Measurements from ENCODE around the gene MRPL45.
"Not testable (repeated sequence)": the region's sequence is repeated elsewhere in the genome, so short reads cannot be mapped to it uniquely, and the experiment has no call there.

Gene MRPL45

DNA sequence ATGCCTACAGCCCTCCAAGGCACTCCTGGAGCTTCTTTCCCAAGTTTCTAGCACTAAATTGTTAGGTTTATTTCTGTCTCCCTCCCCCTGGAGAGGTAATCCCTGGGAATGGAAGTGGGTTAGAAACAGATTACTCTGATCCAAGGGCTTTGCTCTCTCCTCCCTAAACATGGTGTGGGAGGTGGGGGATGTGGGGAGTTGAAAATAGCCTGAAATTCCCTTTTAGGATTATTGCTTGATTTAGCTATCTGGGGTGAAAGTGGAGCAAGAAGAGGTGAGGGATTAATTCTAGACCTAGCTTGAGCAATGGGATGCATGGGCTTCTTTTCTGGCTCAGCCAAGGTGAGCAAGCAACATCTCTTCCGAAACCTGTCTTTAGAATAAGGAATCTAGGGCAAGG, 7.2 kb upstream of the MRPL45 start:
- H3K4me1 ChIP-seq (ENCODE audit: control insufficient read depth, insufficient read depth, low read length); H3K9me3 ChIP-seq (ENCODE audit: control insufficient read depth, low read length); H3K36me3 ChIP-seq (ENCODE audit: control insufficient read depth, insufficient read depth, low read length); H3K4me3 ChIP-seq (ENCODE audit: low read length); H3K27me3 ChIP-seq (ENCODE audit: control insufficient read depth, insufficient read depth, low read length); H3K9ac ChIP-seq (ENCODE audit: low read length): not testable (repeated sequence)

DNA sequence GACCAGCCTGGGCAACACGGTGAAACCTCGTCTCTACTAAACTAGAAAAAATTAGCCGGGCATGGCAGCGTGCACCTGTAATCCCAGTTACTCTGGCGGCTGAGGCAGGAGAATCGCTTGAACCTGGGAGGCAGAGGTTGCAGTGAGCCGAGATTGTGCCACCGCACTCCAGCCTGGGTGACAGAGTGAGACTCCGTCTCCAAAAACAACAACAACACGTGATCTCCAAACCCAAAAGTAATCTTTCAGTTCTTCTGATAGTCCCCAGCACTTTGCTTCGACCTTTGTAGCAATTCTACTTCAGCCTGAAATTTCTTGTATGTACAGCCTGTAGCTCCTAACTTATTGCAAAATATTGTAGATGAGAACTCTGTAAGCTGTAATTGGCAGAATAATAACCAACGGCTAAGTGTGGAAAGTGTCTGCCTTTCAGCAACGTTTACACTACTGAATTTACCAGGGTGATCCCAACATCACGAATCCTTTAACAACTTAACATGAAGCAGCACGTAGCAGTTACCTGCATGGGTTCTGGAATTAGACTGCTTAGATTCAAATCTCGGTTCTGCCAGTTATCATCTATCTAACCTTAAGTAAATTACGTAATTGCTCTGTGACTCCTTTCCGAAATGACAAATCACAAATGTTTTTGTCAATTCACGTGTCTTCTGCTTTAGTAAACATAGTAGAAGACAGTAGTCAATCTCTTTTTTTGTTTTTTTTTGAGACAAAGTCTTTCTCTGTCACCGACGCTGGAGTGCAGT, 1.2 kb upstream of the MRPL45 start:
- H3K27me3 ChIP-seq (ENCODE audit: control insufficient read depth, insufficient read depth, low read length); H3K4me3 ChIP-seq (ENCODE audit: low read length); H3K9ac ChIP-seq (ENCODE audit: low read length): not testable (repeated sequence)

DNA sequence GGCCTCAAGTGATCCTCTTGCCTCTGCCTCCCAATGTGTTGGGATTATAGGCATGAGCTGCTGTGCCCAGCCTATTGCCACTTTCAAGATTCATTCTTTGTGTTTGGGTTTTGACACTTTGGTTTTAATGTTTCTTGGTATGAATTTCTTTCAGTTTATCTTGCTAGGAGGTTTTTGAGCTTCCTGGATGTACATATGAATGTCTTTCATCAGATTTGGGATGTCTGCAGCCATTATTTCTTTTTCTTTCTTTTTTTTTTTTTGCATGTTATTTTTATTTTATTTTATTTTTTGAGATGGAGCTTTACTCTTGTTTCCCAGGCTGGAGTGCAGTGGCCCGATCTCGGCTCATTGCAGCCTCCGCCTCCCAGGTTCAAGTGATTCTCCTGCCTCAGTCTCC, 18.5 kb downstream of the MRPL45 start:
- Histone ChIP-seq H3K4me1 (ENCODE audit: control insufficient read depth, insufficient read depth, low read length) (no peaks in the 10 kb centered on the region), H3K9me3 (ENCODE audit: control insufficient read depth, low read length) (no peaks in the 10 kb centered on the region), H3K4me3 (ENCODE audit: low read length) (no peak overlapping the region), H3K36me3 (ENCODE audit: control insufficient read depth, insufficient read depth, low read length) (no peaks in the 10 kb centered on the region), H3K9ac (ENCODE audit: low read length) (no peak overlapping the region), H3K27me3 (ENCODE audit: control insufficient read depth, insufficient read depth, low read length) (no peaks in the 10 kb centered on the region)

More for the DNA sequence above, 1.2 kb upstream of the MRPL45 start:
- not testable (repeated sequence) for H3K4me1 ChIP-seq (ENCODE audit: control insufficient read depth, insufficient read depth, low read length); H3K9me3 ChIP-seq (ENCODE audit: control insufficient read depth, low read length); H3K36me3 ChIP-seq (ENCODE audit: control insufficient read depth, insufficient read depth, low read length)

DNA sequence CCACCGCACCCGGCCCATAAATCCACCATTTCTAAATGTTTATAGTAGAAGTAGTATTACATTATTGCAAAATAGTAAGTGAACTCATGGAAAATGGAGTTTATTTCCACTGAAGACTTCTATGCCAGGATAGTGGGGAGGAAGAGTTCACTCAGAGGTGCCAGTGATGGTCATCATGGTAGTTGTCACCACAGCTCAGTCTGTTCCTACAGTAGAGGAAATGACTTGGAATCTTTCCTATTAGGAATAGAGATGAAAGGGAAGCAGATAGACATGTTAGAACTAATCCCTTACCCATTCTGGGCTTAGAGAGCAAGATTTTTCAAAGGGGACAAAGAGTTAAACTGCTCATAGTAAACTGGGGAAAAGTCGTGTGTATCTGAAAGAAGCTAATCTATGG, 20.1 kb downstream of the MRPL45 start:
- Histone ChIP-seq H3K4me3 (ENCODE audit: low read length) (no peak overlapping the region), H3K36me3 (ENCODE audit: control insufficient read depth, insufficient read depth, low read length) (no peaks in the 10 kb centered on the region), H3K4me1 (ENCODE audit: control insufficient read depth, insufficient read depth, low read length) (no peaks in the 10 kb centered on the region), H3K9ac (ENCODE audit: low read length) (no peak overlapping the region), H3K27me3 (ENCODE audit: control insufficient read depth, insufficient read depth, low read length) (no peaks in the 10 kb centered on the region), H3K9me3 (ENCODE audit: control insufficient read depth, low read length) (no peaks in the 10 kb centered on the region)

DNA sequence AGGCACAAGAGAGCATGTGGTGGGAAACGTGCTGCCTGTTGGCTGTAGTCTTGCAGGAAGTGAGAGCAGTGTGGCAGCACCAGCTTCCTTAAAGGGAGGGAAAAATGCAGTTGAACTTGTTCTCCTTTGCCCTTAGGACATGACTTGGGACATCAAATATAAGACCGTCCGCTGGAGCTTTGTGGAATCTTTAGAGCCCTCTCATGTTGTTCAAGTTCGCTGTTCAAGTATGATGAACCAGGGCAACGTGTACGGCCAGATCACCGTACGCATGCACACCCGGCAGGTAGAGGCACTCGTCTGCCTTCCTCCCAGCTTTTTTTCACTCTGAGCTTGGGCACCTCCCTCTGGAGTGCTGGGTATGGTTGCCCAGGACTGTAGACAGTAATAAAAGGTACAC, 23.5 kb downstream of the MRPL45 start:
- no peaks in the 10 kb centered on the region for H3K9me3 ChIP-seq (ENCODE audit: control insufficient read depth, low read length)
- H3K27me3 ChIP-seq (ENCODE audit: control insufficient read depth, insufficient read depth, low read length): no peaks in the 10 kb centered on the region
- no peak overlapping the region for H3K4me3 ChIP-seq (ENCODE audit: low read length)
- H3K36me3 ChIP-seq (ENCODE audit: control insufficient read depth, insufficient read depth, low read length): no peaks in the 10 kb centered on the region
- no peak overlapping the region for H3K9ac ChIP-seq (ENCODE audit: low read length)
- peaks cover 13% of the 10 kb centered on the region for H3K4me1 ChIP-seq (ENCODE audit: control insufficient read depth, insufficient read depth, low read length)

DNA sequence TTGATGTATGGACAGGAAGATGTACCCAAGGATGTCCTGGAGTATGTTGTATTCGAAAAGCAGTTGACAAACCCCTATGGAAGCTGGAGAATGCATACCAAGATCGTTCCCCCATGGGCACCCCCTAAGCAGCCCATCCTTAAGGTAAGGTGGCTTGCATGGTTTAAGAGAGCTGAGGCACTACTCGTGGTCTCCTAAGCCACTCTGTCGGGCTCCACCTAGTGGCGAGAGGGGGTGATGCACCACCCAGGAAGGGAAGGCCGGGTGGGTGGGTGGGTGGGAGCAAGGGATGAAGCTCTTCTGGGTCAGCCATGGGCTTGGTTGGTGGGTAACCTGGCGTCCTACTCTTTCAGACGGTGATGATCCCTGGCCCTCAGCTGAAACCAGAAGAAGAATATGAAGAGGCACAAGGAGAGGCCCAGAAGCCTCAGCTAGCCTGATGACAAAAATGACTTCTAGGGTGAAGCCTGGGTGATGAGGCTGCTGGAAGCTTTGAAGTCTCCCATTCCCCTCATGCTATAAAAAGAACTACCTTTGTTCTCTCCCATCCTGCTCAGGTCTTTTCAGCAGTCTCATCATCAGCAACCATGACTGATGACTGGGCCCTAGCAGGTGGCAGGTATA, 25.3 kb downstream of the MRPL45 start:
- H3K9me3 ChIP-seq (ENCODE audit: control insufficient read depth, low read length): no peaks in the 10 kb centered on the region
- no peaks in the 10 kb centered on the region for H3K36me3 ChIP-seq (ENCODE audit: control insufficient read depth, insufficient read depth, low read length)
- H3K27me3 ChIP-seq (ENCODE audit: control insufficient read depth, insufficient read depth, low read length): peaks cover 4% of the 10 kb centered on the region
- peaks cover 13% of the 10 kb centered on the region for H3K4me1 ChIP-seq (ENCODE audit: control insufficient read depth, insufficient read depth, low read length)
- H3K4me3 ChIP-seq (ENCODE audit: low read length): no peak overlapping the region
- H3K9ac ChIP-seq (ENCODE audit: low read length): no peak overlapping the region

DNA sequence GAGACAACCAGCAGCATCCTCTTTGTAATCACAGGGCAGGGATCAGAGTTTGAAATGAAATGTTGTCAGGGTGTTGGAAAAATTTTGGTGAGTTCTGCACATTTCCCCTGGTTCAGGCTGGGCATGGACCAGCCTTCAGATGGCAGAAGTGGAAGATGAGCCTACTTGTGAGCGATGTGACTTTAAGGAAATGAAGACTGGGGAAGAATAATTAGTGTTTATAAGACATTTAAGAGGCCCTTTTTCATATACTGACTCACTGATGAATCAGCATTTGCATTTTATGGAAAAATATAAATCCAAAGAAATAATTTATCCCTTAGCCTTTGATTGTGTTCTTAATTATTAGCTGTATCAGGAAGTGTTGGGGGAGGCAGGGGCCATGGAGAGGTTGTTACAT, 25.9 kb downstream of the MRPL45 start:
- Histone ChIP-seq H3K9ac (ENCODE audit: low read length) (no peak overlapping the region), H3K9me3 (ENCODE audit: control insufficient read depth, low read length) (no peaks in the 10 kb centered on the region), H3K36me3 (ENCODE audit: control insufficient read depth, insufficient read depth, low read length) (no peaks in the 10 kb centered on the region), H3K27me3 (ENCODE audit: control insufficient read depth, insufficient read depth, low read length) (peaks cover 7% of the 10 kb centered on the region), H3K4me3 (ENCODE audit: low read length) (no peak overlapping the region), H3K4me1 (ENCODE audit: control insufficient read depth, insufficient read depth, low read length) (peaks cover 13% of the 10 kb centered on the region)

DNA sequence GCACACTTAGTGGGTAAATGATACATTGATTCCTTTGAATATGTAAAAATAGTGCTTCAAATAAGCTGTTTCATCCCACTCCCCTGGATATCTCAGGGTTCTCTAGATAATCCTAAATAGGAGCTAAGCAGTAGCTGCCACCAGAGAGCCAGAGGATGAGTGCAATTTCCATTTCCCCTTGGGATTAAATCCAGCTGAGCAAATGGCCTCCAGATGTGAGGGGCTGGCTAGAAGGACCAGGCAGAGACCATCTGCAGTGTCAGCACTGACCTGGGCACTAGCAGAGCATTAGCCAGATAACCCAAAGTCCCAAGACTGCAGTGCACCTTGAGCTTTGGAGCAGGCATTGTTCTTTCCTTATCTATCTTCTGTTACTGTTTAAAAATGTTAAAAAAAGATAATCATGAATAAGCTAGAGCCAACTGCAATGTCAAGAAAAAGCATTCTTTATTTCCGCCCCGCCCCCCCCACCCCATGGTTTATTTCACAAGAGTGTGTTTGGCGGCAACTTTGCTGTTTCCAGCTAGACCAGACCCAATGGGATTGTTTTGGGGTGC, 27.3 kb downstream of the MRPL45 start:
- peaks cover 13% of the 10 kb centered on the region for H3K4me1 ChIP-seq (ENCODE audit: control insufficient read depth, insufficient read depth, low read length)
- H3K9ac ChIP-seq (ENCODE audit: low read length): no peak overlapping the region

DNA sequence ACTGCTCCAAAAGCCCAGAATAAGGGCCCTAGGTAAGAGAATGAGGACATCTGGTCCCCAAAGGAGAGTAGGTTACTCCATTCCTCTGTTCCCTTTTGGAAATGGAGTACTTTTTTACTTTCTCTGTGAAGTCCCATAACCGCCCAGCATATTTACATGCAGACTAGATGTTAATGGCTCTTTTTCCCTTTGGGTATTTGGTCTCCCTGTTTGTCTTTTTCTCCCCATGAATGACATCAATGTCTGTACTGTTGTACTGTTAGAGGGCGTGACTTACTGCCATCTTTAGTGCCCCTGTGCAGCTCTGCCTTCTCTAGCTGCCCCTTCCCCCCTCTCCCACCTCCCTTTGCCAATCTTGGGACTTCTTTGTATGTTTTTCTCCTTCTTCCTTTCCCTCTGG, 27.8 kb downstream of the MRPL45 start:
- Histone ChIP-seq H3K27me3 (ENCODE audit: control insufficient read depth, insufficient read depth, low read length) (peaks cover 9% of the 10 kb centered on the region), H3K4me3 (ENCODE audit: low read length) (no peak overlapping the region), H3K36me3 (ENCODE audit: control insufficient read depth, insufficient read depth, low read length) (no peaks in the 10 kb centered on the region), H3K4me1 (ENCODE audit: control insufficient read depth, insufficient read depth, low read length) (peaks cover 13% of the 10 kb centered on the region), H3K9ac (ENCODE audit: low read length) (no peak overlapping the region), H3K9me3 (ENCODE audit: control insufficient read depth, low read length) (no peaks in the 10 kb centered on the region)

More for the DNA sequence above, 27.3 kb downstream of the MRPL45 start:
- peaks cover 7% of the 10 kb centered on the region for H3K27me3 ChIP-seq (ENCODE audit: control insufficient read depth, insufficient read depth, low read length)
- no peaks in the 10 kb centered on the region for H3K36me3 ChIP-seq (ENCODE audit: control insufficient read depth, insufficient read depth, low read length)
- no peak overlapping the region for H3K4me3 ChIP-seq (ENCODE audit: low read length)
- no peaks in the 10 kb centered on the region for H3K9me3 ChIP-seq (ENCODE audit: control insufficient read depth, low read length)

DNA sequence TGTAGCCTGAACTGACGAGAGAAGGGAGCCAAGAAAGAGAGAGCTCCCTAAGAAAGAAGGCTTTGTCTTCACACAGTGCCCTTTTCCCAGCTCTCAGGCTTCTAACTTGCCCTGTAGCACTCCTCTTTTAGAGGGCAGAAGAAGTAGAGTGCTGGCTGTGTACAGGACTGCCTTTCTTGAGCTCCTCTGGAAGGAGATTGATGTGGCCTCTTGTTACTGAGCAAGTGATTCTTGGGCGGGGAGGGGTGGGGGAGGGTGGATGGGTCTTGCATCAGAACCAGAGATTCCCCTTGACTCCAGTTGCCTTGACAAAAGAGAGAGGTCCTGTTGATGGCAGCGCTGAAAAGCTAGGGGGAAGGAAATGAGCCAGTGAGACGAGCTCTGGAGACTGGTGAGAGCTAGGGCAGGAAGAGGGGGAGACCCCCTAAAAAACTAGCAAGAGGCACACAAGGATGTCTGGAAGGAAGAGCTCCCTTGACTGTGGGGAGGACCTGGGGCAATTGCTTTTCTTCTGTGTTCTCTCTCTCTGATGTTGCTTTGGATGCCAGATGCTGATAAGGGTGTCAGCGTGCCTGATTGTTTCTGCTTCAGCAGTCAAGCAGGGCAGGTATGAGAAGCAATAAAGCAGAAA, 28.4 kb downstream of the MRPL45 start:
- Histone ChIP-seq H3K9ac (ENCODE audit: low read length) (no peak overlapping the region), H3K27me3 (ENCODE audit: control insufficient read depth, insufficient read depth, low read length) (peaks cover 12% of the 10 kb centered on the region), H3K4me3 (ENCODE audit: low read length) (no peak overlapping the region), H3K36me3 (ENCODE audit: control insufficient read depth, insufficient read depth, low read length) (no peaks in the 10 kb centered on the region), H3K9me3 (ENCODE audit: control insufficient read depth, low read length) (no peaks in the 10 kb centered on the region), H3K4me1 (ENCODE audit: control insufficient read depth, insufficient read depth, low read length) (peaks cover 13% of the 10 kb centered on the region)

DNA sequence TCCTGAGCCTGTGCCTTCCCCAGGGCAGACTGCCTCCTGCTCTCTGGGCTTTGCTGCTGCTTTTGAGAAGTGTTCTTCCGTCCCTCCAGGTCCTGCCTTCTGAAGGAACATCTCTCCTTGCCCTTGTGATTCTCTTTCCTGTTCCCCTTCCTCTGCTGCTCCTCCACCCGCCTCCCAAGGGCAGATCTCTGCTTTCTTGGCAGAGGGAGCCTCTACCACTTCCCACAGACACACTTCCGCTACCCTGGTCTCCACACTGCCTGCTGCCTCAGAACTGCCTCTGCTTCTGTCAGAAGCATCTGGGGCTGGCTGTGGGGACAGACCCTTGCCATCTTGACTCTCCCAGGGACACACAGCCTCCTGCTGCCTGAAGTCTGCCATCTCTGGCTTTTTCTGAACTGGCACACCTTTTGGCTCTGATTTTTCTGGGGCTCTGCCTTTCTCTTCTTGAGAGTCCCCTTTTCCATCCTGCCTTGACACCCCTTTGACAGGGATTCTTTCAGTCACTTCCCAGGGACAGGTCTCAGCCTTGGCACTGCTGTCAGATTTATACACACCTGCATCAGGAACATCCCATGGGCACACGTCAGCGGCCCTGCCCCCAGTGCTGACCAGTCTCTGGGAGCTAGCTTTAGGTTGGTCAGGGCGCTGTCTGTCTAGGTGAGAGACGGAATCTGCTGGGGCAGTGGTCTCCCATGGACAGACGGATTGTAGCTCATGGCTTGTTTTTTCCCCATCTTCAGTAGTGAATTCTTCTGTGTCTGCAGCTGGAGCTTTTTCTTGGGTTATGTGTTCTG, 30.2 kb downstream of the MRPL45 start:
- Histone ChIP-seq H3K9me3 (ENCODE audit: control insufficient read depth, low read length) (no peaks in the 10 kb centered on the region), H3K4me1 (ENCODE audit: control insufficient read depth, insufficient read depth, low read length) (peaks cover 22% of the 10 kb centered on the region), H3K36me3 (ENCODE audit: control insufficient read depth, insufficient read depth, low read length) (no peaks in the 10 kb centered on the region), H3K27me3 (ENCODE audit: control insufficient read depth, insufficient read depth, low read length) (peaks cover 28% of the 10 kb centered on the region), H3K4me3 (ENCODE audit: low read length) (no peak overlapping the region), H3K9ac (ENCODE audit: low read length) (no peak overlapping the region)

Measured in mucosa of stomach (tissue), 1 donor.